IPS-NIHi11 (cell line): ENCODE results near the gene SELENOO.

Experiments
- DNase-seq: peaks from one replicate; pipeline ENCODE4 v3.0.0; 2012; ENCODE audit warnings: mixed read lengths, low spot score

SELENOO gene

GRCh38 chr22:50171965-50172421 is 28.8 kb upstream of the SELENOO start:
- no peak for DNase-seq

GRCh38 chr22:50173311-50173982 is 27.4 kb upstream of the SELENOO start:
- DNase-seq, result no peak

GRCh38 chr22:50173983-50174355 is 26.8 kb upstream of the SELENOO start:
- DNase-seq, result no peak

GRCh38 chr22:50174382-50175190 is 26.2 kb upstream of the SELENOO start:
- DNase-seq, result no peak

- DNase-seq, result no peak
These were observed 25.7 kb upstream of the SELENOO start for GRCh38 chr22:50175191-50175461.

- no peak for DNase-seq
These were observed 24.6 kb upstream of the SELENOO start for GRCh38 chr22:50175921-50176849.

- no peak for DNase-seq
These were observed 23.8 kb upstream of the SELENOO start for GRCh38 chr22:50176850-50177536.

- DNase-seq, result peak; percentile 57
These were observed 23.0 kb upstream of the SELENOO start for GRCh38 chr22:50177537-50178470.

- DNase-seq, result no peak
These were observed 22.3 kb upstream of the SELENOO start for GRCh38 chr22:50178471-50178864.

- DNase-seq, result no peak
These were observed 21.6 kb upstream of the SELENOO start for GRCh38 chr22:50178871-50179869.

GRCh38 chr22:50179937-50180726 is 20.7 kb upstream of the SELENOO start:
- no peak for DNase-seq

GRCh38 chr22:50180727-50181521 is 19.9 kb upstream of the SELENOO start:
- DNase-seq, result no peak

- DNase-seq, result no peak
These were observed 18.4 kb upstream of the SELENOO start for GRCh38 chr22:50182176-50183081.

- DNase-seq, result no peak
These were observed 17.5 kb upstream of the SELENOO start for GRCh38 chr22:50183141-50183971.

- DNase-seq, result peak; percentile 55
These were observed 16.6 kb upstream of the SELENOO start for GRCh38 chr22:50184004-50184901.
